GM21825 (cell line): ENCODE results near the gene CDC34.
A peak's percentile ranks its signal among the peaks of the same experiment; 100 is the strongest.

Experiments
- ATAC-seq: cut with Tn5 transposase; IDR thresholded peaks from one replicate; pipeline ENCODE4 v1.9.1; 2021; ENCODE audit warnings: mild to moderate bottlenecking, moderate library complexity; ENCODE audit not compliant: unreplicated experiment

Gene CDC34

GRCh38 chr19:497491-497868, 34.1 kb upstream of the CDC34 start:
- no peak for ATAC-seq

DNA sequence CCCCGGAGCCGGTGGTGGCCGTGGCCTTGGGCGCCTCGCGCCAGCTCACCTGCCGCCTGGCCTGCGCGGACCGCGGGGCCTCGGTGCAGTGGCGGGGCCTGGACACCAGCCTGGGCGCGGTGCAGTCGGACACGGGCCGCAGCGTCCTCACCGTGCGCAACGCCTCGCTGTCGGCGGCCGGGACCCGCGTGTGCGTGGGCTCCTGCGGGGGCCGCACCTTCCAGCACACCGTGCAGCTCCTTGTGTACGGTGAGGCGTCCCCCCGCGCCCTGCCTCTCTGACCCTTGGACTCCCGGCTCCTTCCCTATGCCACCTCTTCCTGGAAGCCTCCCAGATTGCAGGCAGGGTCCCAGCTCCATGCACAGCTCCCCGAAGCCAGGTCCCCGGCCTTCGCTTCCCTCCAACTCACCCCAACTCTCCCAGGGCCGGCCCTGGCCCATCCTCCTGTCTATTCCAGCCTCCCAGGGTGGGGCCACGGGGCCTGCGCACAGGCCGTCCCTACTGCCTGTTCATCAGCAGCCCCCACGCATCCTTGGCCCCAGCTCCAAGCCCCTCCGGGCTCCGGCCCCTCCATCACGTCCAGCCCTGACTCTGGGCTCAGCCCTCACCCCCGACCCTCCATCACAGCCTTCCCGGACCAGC, 33.6 kb upstream of the CDC34 start:
- ATAC-seq, result no peak

DNA sequence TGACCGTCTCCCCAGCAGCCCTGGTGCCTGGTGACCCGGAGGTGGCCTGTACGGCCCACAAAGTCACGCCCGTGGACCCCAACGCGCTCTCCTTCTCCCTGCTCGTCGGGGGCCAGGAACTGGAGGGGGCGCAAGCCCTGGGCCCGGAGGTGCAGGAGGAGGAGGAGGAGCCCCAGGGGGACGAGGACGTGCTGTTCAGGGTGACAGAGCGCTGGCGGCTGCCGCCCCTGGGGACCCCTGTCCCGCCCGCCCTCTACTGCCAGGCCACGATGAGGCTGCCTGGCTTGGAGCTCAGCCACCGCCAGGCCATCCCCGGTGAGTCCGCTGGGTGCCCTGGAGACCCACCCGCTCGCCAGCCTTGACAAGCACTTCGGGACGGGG, 33.1 kb upstream of the CDC34 start:
- no peak for ATAC-seq

- no peak for ATAC-seq
Measured at GRCh38 chr19:498977-499623, 32.5 kb upstream of the CDC34 start.

GRCh38 chr19:501646-502045, 29.9 kb upstream of the CDC34 start:
- no peak for ATAC-seq

- no peak for ATAC-seq
Measured at GRCh38 chr19:504616-505015, 26.9 kb upstream of the CDC34 start.

DNA sequence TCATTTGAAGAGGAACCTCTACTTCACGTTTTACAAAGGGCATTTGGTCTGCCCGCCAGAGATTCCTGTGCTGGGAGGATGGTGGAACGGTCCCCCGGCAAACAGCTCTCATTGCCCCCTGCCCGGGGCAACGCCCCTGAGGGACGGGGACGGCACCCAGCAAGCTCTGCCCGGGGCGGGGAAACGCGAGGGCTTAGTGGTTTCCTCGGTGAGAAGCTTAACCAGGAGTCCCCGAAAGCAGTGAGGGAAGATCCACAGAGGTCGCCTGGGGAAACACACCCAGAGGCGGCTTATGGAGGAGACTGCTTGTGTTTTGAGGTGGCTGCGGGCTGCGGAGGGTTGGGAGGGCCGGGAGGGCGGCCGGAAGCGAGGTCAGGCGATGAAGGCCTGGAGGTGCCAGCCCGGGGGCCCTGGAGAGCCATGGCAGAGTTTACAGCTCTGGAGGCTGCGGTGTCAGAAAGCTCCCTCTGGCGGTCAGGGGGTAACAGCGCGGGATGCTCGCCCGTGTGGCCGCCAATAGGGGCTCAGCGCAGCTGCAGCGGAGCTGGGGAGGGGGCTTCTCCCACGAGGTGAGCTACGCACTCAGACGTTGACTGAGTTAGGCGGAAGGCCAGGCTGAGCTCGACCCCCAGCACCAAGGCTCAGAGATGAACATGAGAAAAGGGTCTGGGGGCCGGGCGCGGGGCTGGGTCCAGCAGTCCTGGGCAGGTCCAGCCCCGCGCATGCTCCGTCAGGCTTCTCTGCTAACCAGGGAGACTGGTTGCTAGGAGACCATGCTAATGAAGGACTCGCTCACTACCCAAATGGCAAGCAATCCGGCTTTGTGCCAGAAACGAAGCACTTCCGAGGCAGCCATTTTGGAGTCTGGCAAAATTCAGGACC, 24.9 kb upstream of the CDC34 start:
- peak; percentile 54 for ATAC-seq

- peak; percentile 54 for ATAC-seq
Measured at GRCh38 chr19:507286-508203, 24.0 kb upstream of the CDC34 start, which contains the start of gene TPGS1. TSS of gene TPGS1 (plus strand) at chr19:507497. CDS start at chr19:507507, 10 bp downstream.

DNA sequence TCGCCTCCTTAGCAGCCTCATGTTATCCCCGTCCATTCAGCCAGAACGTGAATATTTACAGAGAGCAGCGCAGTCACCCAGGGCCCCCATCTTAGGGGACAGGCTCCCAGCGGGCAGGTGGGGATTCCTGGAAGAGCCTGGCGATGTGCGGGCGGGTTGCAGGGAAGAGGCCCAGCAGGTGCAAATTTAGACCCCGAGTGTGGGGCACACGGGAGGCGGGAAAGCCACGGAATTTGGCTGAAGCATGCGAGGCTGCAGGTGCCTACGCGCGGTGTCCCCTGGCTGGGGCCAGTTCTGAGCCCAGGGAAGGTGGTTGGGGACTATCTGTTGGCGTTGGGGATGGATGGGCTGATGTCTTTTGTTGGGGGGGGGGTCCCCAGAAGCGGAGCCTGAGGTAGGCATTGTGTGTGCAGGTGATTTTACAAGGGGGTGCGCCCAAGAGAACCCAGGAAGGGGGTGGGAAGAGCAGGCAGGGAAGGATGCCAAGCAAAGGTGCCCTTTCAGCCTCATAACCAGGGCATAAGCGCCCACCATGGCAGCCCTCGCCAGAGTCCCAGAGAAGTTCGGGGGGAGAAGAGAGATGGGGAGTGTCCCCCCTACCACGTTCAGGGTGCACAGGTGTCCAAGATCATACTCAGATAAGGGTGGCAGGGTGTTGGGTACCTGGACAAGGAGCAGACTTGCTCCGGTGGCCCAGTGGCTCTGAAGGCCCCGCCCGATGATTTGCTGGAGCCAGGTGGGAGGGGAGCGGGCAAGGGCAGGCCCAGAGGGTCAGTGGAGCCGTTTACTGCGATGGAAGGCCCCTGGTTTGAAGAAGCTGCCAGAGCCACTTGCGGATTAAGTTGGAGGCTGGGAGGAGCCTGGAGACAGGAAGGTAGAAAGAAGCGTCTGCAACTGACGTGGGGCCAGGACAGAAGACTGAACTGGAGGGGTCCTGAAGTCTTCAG, 23.1 kb upstream of the CDC34 start:
- no peak for ATAC-seq

- no peak for ATAC-seq
Measured at GRCh38 chr19:510606-511100, 20.9 kb upstream of the CDC34 start.

DNA sequence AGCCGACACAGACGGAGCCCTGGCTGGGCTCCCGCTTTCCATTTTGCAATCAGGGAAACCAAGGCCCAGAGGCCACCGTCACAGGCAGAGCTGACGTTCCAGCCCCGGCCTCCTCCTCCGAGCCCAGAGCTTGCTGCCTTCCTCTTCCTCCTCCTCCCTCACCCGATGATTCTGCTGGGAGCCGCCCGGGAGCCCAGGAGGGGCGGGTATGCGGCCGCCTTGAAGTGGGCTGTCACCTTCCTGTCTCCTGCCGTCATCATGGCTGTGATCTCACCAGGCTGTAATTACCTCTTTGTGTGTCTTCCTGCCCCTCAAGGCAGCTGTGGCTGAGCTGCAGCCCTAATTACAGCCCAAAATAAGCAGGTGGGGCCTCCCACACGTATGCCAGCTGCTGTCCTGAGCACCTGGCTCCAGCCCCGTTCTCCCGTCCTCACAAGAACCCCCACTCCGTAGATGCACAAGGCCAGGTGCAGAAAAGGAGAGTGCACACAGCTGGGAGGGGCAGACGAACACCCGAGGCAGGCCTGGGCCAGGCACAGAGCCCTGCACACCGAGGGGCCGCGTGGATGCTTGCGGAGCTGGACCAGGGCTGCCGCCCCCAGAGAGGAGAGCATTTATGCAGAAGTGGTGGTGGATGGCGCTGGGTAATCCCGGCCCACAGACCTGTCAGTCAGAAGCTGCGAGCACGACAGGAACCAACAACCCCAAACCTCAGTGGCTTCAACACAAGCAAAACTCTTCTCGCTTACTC, 20.3 kb upstream of the CDC34 start:
- no peak for ATAC-seq

DNA sequence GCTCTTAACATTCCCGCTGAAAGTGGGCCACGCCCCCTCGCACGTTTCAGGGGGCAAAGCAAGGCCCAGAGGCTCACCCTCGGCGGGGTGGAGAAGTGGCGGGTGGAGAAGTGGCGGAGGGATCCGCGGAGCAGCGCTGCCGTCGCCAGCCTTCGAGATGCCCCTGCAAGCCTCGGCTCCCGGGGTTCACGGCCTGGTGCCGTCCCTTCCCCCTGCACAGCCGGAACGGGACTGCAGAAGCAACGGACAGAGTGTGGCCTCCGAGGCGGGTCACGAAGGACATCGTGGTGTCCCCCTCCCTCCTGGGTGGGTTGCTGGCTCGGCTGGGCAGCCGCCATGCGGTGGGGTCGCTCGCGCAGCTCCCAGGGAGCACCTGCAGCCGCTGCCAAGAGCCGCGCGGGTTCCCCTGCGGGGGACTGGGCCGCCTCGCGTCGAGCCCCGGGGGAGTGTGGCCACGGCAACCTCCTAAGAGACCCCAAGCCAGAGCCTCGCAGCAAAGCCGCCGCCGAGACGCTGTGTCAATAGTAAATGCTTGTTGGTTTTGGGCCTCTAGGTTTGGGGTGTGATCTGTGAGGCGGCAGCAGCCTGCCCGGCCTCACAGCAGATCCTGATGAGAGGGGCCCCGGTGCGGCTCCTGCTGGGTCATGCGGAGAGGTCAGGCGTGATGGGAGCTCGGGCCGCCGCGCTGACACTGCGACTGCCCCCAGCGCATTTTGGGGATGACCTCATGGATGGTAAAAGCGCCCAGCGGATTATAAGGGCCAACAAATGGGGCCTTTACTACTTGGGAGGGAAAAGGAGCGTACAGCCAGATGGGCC, 18.8 kb upstream of the CDC34 start:
- ATAC-seq, result no peak

- no peak for ATAC-seq
Measured at GRCh38 chr19:513368-514165, 18.0 kb upstream of the CDC34 start.

DNA sequence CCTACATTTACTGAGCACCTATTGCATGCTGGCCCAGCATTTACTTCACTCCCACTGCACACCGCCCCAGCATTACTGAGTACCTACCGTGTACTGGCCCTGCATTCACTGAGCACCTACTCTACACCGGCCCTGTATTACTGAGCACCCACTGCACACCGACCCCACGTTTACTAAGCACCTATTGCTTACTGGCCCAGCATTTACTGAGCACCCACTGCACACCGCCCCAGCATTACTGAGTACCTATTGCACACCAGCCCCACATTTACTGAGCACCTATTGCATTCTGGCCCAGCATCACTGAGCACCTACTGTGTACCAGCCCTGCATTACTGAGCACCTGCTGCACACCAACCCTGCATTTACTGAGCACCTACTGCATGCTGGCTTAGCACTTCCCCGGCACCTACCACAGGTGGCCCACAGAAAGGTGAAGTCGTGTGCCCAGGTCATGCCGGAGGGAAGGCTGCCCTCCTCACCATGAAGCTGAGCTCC, 17.3 kb upstream of the CDC34 start:
- ATAC-seq, result no peak

GRCh38 chr19:517721-518597, 13.6 kb upstream of the CDC34 start:
- ATAC-seq, result no peak
